Skeletal muscle satellite cell (primary cell): ENCODE data around the gene WDR5.

ENCODE experiments used
- small RNA-seq: library from RNA; depleted of rRNA; stranded (forward); fragments of <200 nt; gene quantifications from one replicate; pipeline ENCODE3, GENCODE V24; 2012

WDR5 gene

Small RNA genes lying within 50 kb of the gene (small RNA-seq; reads per million reads assigned to genes)
- gene RNU6ATAC = 530 reads per million, percentile 98 among the genes with 10 or more reads in this experiment
